K562 (cell line): Measurements from ENCODE around the gene ITM2B. TPM values are rescaled to one million over a fixed set of nuclear protein-coding genes. Genes with fewer than 3 reads are reported as not detected.

Source experiments
- ARID1B ChIP-seq: fragments of 450-650 bp; IDR thresholded peaks from 2 replicates; pipeline ENCODE4 v1.6.1; 2016; ENCODE audit warnings: antibody characterized with exemption, mild to moderate bottlenecking, inconsistent platforms
- BRD4 ChIP-seq: fragments of 200-600 bp; sonication (generic); IDR thresholded peaks from 2 replicates; pipeline ENCODE4 v1.6.1; 2017; ENCODE audit warnings: inconsistent platforms
- CBX8 ChIP-seq: fragments of 200-600 bp; sonication (generic); IDR thresholded peaks from 2 replicates; pipeline ENCODE4 v1.6.1; 2012; ENCODE audit warnings: borderline replicate concordance, mixed run types, low read depth, mild to moderate bottlenecking, moderate library complexity, mixed read lengths, low read length, control low read depth, inconsistent platforms; ENCODE audit not compliant: poor library complexity, severe bottlenecking; ENCODE audit errors: extremely low read depth
- CHD1 ChIP-seq: fragments of 200-600 bp; sonication (generic); IDR thresholded peaks from one replicate; pipeline ENCODE4 v1.6.1; 2012; ENCODE audit warnings: mild to moderate bottlenecking, moderate library complexity, low read length, inconsistent platforms
- GABPB1 ChIP-seq: sonication (generic); formaldehyde crosslinking; IDR thresholded peaks from 2 replicates; pipeline ENCODE4 v1.8.0; 2022; ENCODE audit warnings: mild to moderate bottlenecking, missing genetic modification reagents
- IRF2 ChIP-seq: sonication (generic); formaldehyde crosslinking; IDR thresholded peaks from 2 replicates; pipeline ENCODE4 v1.8.1; 2022; ENCODE audit warnings: mild to moderate bottlenecking, missing genetic modification reagents
- KLF1 ChIP-seq: fragments of 450-650 bp; IDR thresholded peaks from 2 replicates; pipeline ENCODE4 v1.6.1; 2016; ENCODE audit warnings: missing genetic modification characterization, missing compliant biosample characterization
- LCOR ChIP-seq: sonication (generic); formaldehyde crosslinking; IDR thresholded peaks from 2 replicates; pipeline ENCODE4 v1.8.0; 2022; ENCODE audit warnings: mild to moderate bottlenecking, missing genetic modification reagents
- MXI1 ChIP-seq: IDR thresholded peaks from 2 replicates; pipeline ENCODE4 v1.6.1; 2011; ENCODE audit warnings: low read depth, mild to moderate bottlenecking, improper control_type of control experiment, low read length
- NR2C1 ChIP-seq, 2 experiments: fragments of 450-650 bp; IDR thresholded peaks; 2 replicates each; pipeline ENCODE4 v1.6.1; 2017; ENCODE audit warnings: mild to moderate bottlenecking in 2 of 2, antibody characterized with exemption in 1 of 2, inconsistent platforms in 1 of 2, missing compliant biosample characterization in 1 of 2, missing genetic modification characterization in 1 of 2
- SPI1 ChIP-seq: IDR thresholded peaks from 2 replicates; pipeline ENCODE4 v1.6.1; 2011; ENCODE audit warnings: low read depth, low read length, control low read depth, borderline replicate concordance
- ZNF324 ChIP-seq: fragments of 250-450 bp; sonication (Bioruptor Pico); IDR thresholded peaks from 2 replicates; pipeline ENCODE4 v1.4.0; 2020; ENCODE audit warnings: mild to moderate bottlenecking
- polyA plus RNA-seq, 8 experiments: library from polyadenylated mRNA; depleted of rRNA in 4 of 8; stranded (reverse) in 5 of 8; unstranded in 3 of 8; fragments of >200 nt; fragmentation: Nextera tagmentation in 2 of 8; fragmentation: Illumina TruSeq in 1 of 8; extraction: Ambion mirVana in 2 of 8; extraction: Trizol in 1 of 8; gene quantifications; 2 replicates each; pipeline versions ENCODE4 v1.2.1 to v1.2.3, GENCODE V29; 2011 to 2014; ENCODE audit warnings: inconsistent platforms in 1 of 8, missing spikeins in 1 of 8
- total RNA-seq, 7 experiments: library from RNA; depleted of rRNA in 6 of 7; stranded (reverse); fragments of >200 nt in 6 of 7; fragmentation: Illumina TruSeq in 2 of 7; extraction: Trizol in 2 of 7; gene quantifications; 2 replicates each; pipeline versions ENCODE4 v1.2.1 to v1.2.3, GENCODE V29; 2011 to 2021; ENCODE audit warnings: low replicate concordance in 1 of 7
- TF ChIP-seq, protein P1 (sequence below): sonication (generic); formaldehyde crosslinking; IDR thresholded peaks from 2 replicates; pipeline ENCODE4 v1.8.1; 2023; ENCODE audit warnings: mild to moderate bottlenecking, missing genetic modification reagents
- TF ChIP-seq, protein P2 (sequence below): conservative IDR thresholded peaks from 2 replicates; pipeline ENCODE4 v1.6.1; 2011; ENCODE audit warnings: low read depth, mild to moderate bottlenecking, low read length; ENCODE audit not compliant: control insufficient read depth
- TF ChIP-seq, protein P3 (sequence below): IDR thresholded peaks from 2 replicates; pipeline ENCODE4 v1.6.1; 2012; ENCODE audit warnings: low read depth, low read length, improper control_type of control experiment, borderline replicate concordance
- TF ChIP-seq, protein P4 (sequence below): sonication (generic); formaldehyde crosslinking; IDR thresholded peaks from 2 replicates; pipeline ENCODE4 v1.8.0; 2022; ENCODE audit warnings: mild to moderate bottlenecking, missing genetic modification reagents

The ITM2B gene
- total and polyA plus RNA-seq, 9 of the 15 experiments (the other 6 are each of a cell fraction or from before 2014, with no cell fraction given) = 22.0 to 83.8 (median 45.0) TPM

DNA sequence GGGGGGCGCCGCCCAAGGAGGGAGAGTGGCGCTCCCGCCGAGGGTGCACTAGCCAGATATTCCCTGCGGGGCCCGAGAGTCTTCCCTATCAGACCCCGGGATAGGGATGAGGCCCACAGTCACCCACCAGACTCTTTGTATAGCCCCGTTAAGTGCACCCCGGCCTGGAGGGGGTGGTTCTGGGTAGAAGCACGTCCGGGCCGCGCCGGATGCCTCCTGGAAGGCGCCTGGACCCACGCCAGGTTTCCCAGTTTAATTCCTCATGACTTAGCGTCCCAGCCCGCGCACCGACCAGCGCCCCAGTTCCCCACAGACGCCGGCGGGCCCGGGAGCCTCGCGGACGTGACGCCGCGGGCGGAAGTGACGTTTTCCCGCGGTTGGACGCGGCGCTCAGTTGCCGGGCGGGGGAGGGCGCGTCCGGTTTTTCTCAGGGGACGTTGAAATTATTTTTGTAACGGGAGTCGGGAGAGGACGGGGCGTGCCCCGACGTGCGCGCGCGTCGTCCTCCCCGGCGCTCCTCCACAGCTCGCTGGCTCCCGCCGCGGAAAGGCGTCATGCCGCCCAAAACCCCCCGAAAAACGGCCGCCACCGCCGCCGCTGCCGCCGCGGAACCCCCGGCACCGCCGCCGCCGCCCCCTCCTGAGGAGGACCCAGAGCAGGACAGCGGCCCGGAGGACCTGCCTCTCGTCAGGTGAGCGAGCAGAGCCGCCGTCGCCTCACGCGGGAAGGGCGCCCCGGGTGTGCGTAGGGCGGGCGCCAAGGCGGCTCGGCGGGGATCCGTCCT lies 70.5 kb downstream of the ITM2B start, which contains the start of gene RB1 (continued):
- no peak for TF ChIP-seq ZNF324
- no peak for TF ChIP-seq CBX8
- TF ChIP-seq MXI1 = no peak
- TF ChIP-seq, protein P1, sequence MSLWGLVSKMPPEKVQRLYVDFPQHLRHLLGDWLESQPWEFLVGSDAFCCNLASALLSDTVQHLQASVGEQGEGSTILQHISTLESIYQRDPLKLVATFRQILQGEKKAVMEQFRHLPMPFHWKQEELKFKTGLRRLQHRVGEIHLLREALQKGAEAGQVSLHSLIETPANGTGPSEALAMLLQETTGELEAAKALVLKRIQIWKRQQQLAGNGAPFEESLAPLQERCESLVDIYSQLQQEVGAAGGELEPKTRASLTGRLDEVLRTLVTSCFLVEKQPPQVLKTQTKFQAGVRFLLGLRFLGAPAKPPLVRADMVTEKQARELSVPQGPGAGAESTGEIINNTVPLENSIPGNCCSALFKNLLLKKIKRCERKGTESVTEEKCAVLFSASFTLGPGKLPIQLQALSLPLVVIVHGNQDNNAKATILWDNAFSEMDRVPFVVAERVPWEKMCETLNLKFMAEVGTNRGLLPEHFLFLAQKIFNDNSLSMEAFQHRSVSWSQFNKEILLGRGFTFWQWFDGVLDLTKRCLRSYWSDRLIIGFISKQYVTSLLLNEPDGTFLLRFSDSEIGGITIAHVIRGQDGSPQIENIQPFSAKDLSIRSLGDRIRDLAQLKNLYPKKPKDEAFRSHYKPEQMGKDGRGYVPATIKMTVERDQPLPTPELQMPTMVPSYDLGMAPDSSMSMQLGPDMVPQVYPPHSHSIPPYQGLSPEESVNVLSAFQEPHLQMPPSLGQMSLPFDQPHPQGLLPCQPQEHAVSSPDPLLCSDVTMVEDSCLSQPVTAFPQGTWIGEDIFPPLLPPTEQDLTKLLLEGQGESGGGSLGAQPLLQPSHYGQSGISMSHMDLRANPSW = no peak
- TF ChIP-seq, protein P2, sequence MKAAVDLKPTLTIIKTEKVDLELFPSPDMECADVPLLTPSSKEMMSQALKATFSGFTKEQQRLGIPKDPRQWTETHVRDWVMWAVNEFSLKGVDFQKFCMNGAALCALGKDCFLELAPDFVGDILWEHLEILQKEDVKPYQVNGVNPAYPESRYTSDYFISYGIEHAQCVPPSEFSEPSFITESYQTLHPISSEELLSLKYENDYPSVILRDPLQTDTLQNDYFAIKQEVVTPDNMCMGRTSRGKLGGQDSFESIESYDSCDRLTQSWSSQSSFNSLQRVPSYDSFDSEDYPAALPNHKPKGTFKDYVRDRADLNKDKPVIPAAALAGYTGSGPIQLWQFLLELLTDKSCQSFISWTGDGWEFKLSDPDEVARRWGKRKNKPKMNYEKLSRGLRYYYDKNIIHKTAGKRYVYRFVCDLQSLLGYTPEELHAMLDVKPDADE = peak; percentile 24; the same call in 1 of the 2 replicates
- no peak for TF ChIP-seq IRF2 (CRISPR knock-in tag)
- TF ChIP-seq, protein P3, sequence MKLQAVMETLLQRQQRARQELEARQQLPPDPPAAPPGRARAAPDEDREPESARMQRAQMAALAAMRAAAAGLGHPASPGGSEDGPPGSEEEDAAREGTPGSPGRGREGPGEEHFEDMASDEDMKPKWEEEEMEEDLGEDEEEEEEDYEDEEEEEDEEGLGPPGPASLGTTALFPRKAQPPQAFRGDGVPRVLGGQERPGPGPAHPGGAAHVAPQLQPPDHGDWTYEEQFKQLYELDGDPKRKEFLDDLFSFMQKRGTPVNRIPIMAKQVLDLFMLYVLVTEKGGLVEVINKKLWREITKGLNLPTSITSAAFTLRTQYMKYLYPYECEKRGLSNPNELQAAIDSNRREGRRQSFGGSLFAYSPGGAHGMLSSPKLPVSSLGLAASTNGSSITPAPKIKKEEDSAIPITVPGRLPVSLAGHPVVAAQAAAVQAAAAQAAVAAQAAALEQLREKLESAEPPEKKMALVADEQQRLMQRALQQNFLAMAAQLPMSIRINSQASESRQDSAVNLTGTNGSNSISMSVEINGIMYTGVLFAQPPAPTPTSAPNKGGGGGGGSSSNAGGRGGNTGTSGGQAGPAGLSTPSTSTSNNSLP = no peak
- peak; percentile 93 for TF ChIP-seq GABPB1 (CRISPR knock-in tag)
- TF ChIP-seq NR2C1 (IDR thresholded peaks at IDR 0.05) = no peak
- peak; percentile 33; the same call in 1 of the 2 replicates for TF ChIP-seq NR2C1 (tag; IDR thresholded peaks at IDR 0.05)
- 0 out of 2 replicates have a peak, but pooled peaks have one; percentile 21 for TF ChIP-seq KLF1 (tag)
- no peak for TF ChIP-seq LCOR (CRISPR knock-in tag)
- peak; percentile 59; the same call in 1 of the 2 replicates for TF ChIP-seq BRD4
- TF ChIP-seq ARID1B = 0 out of 2 replicates have a peak, but pooled peaks have one; percentile 21
- peak; percentile 60; the same call in 1 of the 2 replicates for TF ChIP-seq SPI1
- no peak for TF ChIP-seq CHD1
- TF ChIP-seq, protein P4, sequence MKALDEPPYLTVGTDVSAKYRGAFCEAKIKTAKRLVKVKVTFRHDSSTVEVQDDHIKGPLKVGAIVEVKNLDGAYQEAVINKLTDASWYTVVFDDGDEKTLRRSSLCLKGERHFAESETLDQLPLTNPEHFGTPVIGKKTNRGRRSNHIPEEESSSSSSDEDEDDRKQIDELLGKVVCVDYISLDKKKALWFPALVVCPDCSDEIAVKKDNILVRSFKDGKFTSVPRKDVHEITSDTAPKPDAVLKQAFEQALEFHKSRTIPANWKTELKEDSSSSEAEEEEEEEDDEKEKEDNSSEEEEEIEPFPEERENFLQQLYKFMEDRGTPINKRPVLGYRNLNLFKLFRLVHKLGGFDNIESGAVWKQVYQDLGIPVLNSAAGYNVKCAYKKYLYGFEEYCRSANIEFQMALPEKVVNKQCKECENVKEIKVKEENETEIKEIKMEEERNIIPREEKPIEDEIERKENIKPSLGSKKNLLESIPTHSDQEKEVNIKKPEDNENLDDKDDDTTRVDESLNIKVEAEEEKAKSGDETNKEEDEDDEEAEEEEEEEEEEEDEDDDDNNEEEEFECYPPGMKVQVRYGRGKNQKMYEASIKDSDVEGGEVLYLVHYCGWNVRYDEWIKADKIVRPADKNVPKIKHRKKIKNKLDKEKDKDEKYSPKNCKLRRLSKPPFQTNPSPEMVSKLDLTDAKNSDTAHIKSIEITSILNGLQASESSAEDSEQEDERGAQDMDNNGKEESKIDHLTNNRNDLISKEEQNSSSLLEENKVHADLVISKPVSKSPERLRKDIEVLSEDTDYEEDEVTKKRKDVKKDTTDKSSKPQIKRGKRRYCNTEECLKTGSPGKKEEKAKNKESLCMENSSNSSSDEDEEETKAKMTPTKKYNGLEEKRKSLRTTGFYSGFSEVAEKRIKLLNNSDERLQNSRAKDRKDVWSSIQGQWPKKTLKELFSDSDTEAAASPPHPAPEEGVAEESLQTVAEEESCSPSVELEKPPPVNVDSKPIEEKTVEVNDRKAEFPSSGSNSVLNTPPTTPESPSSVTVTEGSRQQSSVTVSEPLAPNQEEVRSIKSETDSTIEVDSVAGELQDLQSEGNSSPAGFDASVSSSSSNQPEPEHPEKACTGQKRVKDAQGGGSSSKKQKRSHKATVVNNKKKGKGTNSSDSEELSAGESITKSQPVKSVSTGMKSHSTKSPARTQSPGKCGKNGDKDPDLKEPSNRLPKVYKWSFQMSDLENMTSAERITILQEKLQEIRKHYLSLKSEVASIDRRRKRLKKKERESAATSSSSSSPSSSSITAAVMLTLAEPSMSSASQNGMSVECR = peak; percentile 53
